Activated CD8-positive, alpha-beta memory T cell treated with anti-CD3 and anti-CD28 coated beads for 1 hour (primary cell): ENCODE measurements around the gene UPK3BL2.
"Not testable (repeated sequence)": the region's sequence is repeated elsewhere in the genome, so short reads cannot be mapped to it uniquely, and the experiment has no call there.

Source experiments
- DNase-seq, 2 donors: peaks; one replicate each; pipeline ENCODE4 v3.0.0-alpha.2; 2020; ENCODE audit warnings: low read depth in 1 of 2; ENCODE audit errors: extremely low read depth in 1 of 2

Gene UPK3BL2

GRCh38 chr7:102531583-102531982 is 11.9 kb downstream of the UPK3BL2 start:
- DNase-seq: not testable (repeated sequence)

- DNase-seq: not testable (repeated sequence)
These were observed 15.4 kb downstream of the UPK3BL2 start for GRCh38 chr7:102527822-102528793.

- not testable (repeated sequence) for DNase-seq
These were observed 16.3 kb downstream of the UPK3BL2 start for GRCh38 chr7:102527182-102527581.

GRCh38 chr7:102524803-102525202 is 18.7 kb downstream of the UPK3BL2 start:
- DNase-seq: not testable (repeated sequence)

GRCh38 chr7:102520797-102521196 is 22.7 kb downstream of the UPK3BL2 start:
- not testable (repeated sequence) for DNase-seq

GRCh38 chr7:102517550-102518147 is 25.8 kb downstream of the UPK3BL2 start, which contains the start of gene RASA4B:
RASA4B (minus strand) TSS chr7:102517777; CDS start chr7:102517710, 67 bp downstream.
- not testable (repeated sequence) for DNase-seq

- not testable (repeated sequence) for DNase-seq
These were observed 26.5 kb downstream of the UPK3BL2 start for GRCh38 chr7:102516951-102517350.

- DNase-seq: not testable (repeated sequence)
These were observed 27.6 kb downstream of the UPK3BL2 start for GRCh38 chr7:102515889-102516288.

GRCh38 chr7:102514881-102515721 is 28.4 kb downstream of the UPK3BL2 start:
- DNase-seq: not testable (repeated sequence)

- not testable (repeated sequence) for DNase-seq
These were observed 30.8 kb downstream of the UPK3BL2 start for GRCh38 chr7:102512642-102513221.

- not testable (repeated sequence) for DNase-seq
These were observed 31.5 kb downstream of the UPK3BL2 start for GRCh38 chr7:102511860-102512522.

GRCh38 chr7:102510575-102510974 is 32.9 kb downstream of the UPK3BL2 start:
- not testable (repeated sequence) for DNase-seq

- DNase-seq: not testable (repeated sequence)
These were observed 35.9 kb downstream of the UPK3BL2 start for GRCh38 chr7:102507410-102508088.

- DNase-seq: not testable (repeated sequence)
These were observed 38.0 kb downstream of the UPK3BL2 start for GRCh38 chr7:102505298-102506185.

- not testable (repeated sequence) for DNase-seq
These were observed 40.4 kb downstream of the UPK3BL2 start for GRCh38 chr7:102503141-102503540.

- DNase-seq: not testable (repeated sequence)
These were observed 45.2 kb downstream of the UPK3BL2 start for GRCh38 chr7:102498321-102498720.

- DNase-seq: not testable (repeated sequence)
These were observed 46.2 kb downstream of the UPK3BL2 start for GRCh38 chr7:102497308-102497707.

- not testable (repeated sequence) for DNase-seq
These were observed 46.6 kb downstream of the UPK3BL2 start for GRCh38 chr7:102496861-102497260.
